NT2/D1 (cell line): ENCODE results near the gene STAT4.

Experiments used
- DNase-seq: peaks from one replicate; pipeline ENCODE4 v3.0.0-alpha.2; 2011; ENCODE audit warnings: low read depth, low spot score
- H3K27me3 ChIP-seq: 2 replicates; pipeline ENCODE4 v1.6.0; 2011; ENCODE audit warnings: mild to moderate bottlenecking; ENCODE audit not compliant: insufficient read length, insufficient read depth
- H3K36me3 ChIP-seq: 2 replicates; pipeline ENCODE4 v1.6.1; 2011; ENCODE audit warnings: mild to moderate bottlenecking, low read length, mixed read lengths; ENCODE audit not compliant: insufficient read depth, insufficient read length
- H3K4me1 ChIP-seq: 2 replicates; pipeline ENCODE4 v1.5.1; 2011; ENCODE audit not compliant: insufficient read depth, insufficient read length
- H3K4me3 ChIP-seq: 2 replicates; pipeline ENCODE4 v1.5.1; 2011; ENCODE audit warnings: low read depth; ENCODE audit not compliant: insufficient read length
- H3K9ac ChIP-seq: 2 replicates; pipeline ENCODE4 v1.6.0; 2011; ENCODE audit warnings: low read depth; ENCODE audit not compliant: insufficient read length
- H3K9me3 ChIP-seq: 2 replicates; pipeline ENCODE4 v1.5.1; 2011; ENCODE audit warnings: mild to moderate bottlenecking, low read length; ENCODE audit not compliant: insufficient read depth
- SUZ12 ChIP-seq: IDR thresholded peaks from 2 replicates; pipeline ENCODE4 v1.6.1; 2011; ENCODE audit not compliant: insufficient read length, insufficient read depth; ENCODE audit errors: extremely low read depth
- YY1 ChIP-seq: IDR thresholded peaks from 2 replicates; pipeline ENCODE4 v1.6.1; 2011; ENCODE audit not compliant: insufficient read length, insufficient read depth
- ZNF274 ChIP-seq: IDR thresholded peaks from 2 replicates; pipeline ENCODE4 v1.6.1; 2011; ENCODE audit warnings: mild to moderate bottlenecking, low read depth, low read length

Gene STAT4

DNA sequence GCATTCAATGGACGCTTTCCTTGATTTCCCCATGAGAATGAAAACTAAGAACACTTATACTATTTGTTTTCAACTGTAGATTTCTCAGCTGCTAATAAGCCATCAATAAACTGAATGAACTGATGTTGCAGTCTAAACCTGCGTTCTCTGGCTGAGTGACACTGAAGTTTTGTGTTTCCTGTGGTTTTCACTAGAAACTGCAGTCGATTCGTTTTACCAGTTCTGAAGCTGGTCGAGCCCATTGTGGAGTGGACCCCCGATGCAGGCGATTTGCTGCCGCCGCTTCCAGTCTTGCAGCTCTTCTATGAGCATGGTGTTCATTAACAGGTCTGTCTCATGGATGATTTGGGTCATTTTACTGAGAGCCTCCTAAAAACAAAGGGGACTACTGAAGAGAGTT lies 86.2 kb downstream of the STAT4 start:
- TF ChIP-seq YY1, result no peak
- no peak for TF ChIP-seq SUZ12
- TF ChIP-seq ZNF274, result no peak
- Histone ChIP-seq H3K4me3 (no peak overlapping the region), H3K36me3 (no peaks in the 10 kb centered on the region), H3K4me1 (no peaks in the 10 kb centered on the region), H3K27me3 (no peaks in the 10 kb centered on the region), H3K9ac (no peak overlapping the region), H3K9me3 (no peaks in the 10 kb centered on the region)
- DNase-seq, result no peak

DNA sequence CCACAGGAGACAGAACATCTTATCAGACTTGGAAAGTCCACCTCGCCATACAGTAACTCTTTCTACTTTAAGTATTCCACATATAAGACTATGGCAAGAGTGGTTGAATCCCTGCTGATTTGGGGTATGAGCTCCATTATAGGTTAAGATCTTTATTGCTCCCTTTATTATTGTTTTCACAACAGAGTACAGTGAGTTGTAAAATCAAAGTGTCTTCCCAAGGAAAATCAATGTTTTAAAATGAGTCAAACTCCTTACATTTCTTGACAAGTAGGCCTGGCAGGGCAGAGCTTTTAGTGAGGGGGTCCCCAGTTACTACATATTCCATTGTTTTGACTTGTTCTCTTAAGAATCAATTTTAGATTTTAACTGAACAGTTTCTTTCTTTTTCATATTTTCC lies 87.2 kb downstream of the STAT4 start:
- Histone ChIP-seq H3K4me3 (no peak overlapping the region), H3K9me3 (no peaks in the 10 kb centered on the region), H3K27me3 (no peaks in the 10 kb centered on the region), H3K36me3 (no peaks in the 10 kb centered on the region), H3K9ac (no peak overlapping the region), H3K4me1 (no peaks in the 10 kb centered on the region)
- DNase-seq, result no peak
- no peak for TF ChIP-seq SUZ12
- TF ChIP-seq YY1, result no peak
- no peak for TF ChIP-seq ZNF274

DNA sequence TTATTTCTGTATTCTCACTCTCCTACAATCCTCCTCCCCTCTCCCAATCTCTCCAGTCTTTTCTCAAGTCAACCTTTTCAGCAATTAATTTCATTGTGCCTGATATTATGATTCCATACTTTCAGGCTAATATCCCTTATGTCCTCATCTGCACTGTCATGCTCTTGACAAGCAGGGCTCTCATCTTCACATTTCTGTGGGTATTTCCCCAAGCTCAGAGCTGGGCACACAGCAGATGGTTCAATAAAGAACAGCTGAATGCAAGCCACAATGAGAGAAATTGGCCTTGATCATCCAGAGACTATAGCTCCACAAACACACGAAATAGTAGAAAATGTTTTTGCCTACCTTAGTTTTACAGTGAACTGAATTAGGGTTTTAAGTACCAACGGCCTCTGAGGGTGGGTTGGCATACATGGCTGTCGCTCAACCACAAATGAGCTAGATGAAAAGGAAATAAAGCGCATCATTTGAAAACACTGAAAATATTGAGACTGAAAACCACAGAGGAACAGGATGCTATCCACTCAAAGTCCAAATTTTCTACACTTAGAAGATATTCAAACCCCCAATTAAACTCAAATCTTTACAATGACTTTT lies 89.3 kb downstream of the STAT4 start:
- H3K4me3 ChIP-seq, result no peak overlapping the region
- DNase-seq, result no peak
- H3K36me3 ChIP-seq, result no peaks in the 10 kb centered on the region
- no peak overlapping the region for H3K9ac ChIP-seq
- no peaks in the 10 kb centered on the region for H3K27me3 ChIP-seq
- H3K9me3 ChIP-seq, result no peaks in the 10 kb centered on the region
- no peak for TF ChIP-seq ZNF274
- no peak for TF ChIP-seq SUZ12
- TF ChIP-seq YY1, result no peak
- H3K4me1 ChIP-seq, result no peaks in the 10 kb centered on the region

DNA sequence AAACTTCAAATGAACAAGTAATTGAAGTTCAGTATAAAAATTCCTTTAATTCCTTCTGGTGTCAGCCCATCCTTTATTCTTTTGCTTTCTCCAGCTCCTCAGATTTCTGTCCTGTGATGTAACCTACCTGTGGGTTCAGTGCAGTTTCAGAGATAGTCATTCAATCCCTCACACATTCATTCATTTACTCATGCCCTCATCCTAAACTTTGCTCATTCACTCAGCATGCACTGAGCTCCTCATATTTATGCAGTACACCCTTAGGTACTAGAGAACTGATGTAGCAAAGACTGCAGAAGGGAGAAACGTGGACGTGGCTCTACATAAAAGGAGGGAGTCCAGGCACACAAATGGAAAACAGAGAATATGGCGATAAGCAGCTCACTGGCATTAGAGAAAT lies 91.5 kb downstream of the STAT4 start:
- Histone ChIP-seq H3K27me3 (no peaks in the 10 kb centered on the region), H3K36me3 (no peaks in the 10 kb centered on the region), H3K4me3 (no peak overlapping the region), H3K9ac (no peak overlapping the region), H3K9me3 (no peaks in the 10 kb centered on the region), H3K4me1 (no peaks in the 10 kb centered on the region)
- TF ChIP-seq SUZ12, result no peak
- no peak for TF ChIP-seq ZNF274
- no peak for TF ChIP-seq YY1
- DNase-seq, result no peak

DNA sequence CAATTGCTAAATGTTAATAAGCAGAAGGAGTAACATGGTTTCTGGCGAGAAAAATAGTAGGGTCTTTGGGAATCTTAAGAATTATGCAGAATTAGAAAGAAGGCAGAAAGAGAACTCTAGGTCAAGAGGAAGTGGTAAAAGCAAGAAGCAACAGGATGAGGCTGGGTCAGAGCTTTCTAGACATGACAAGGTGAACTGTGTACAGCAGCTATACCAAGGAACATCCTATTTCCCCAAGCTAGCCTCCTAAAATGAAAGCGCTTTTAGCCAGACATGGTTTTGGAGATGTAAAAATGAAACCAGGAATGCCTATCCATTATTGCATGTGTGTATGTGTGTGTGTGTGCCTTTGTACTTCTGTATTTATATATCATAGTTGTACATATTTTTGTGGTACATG lies 94.6 kb downstream of the STAT4 start:
- DNase-seq, result no peak
- no peak overlapping the region for H3K4me3 ChIP-seq
- H3K36me3 ChIP-seq, result no peaks in the 10 kb centered on the region
- H3K27me3 ChIP-seq, result peaks cover 2% of the 10 kb centered on the region
- H3K9me3 ChIP-seq, result no peaks in the 10 kb centered on the region
- no peaks in the 10 kb centered on the region for H3K4me1 ChIP-seq
- TF ChIP-seq SUZ12 (no peak), YY1 (no peak), ZNF274 (no peak)
- no peak overlapping the region for H3K9ac ChIP-seq

DNA sequence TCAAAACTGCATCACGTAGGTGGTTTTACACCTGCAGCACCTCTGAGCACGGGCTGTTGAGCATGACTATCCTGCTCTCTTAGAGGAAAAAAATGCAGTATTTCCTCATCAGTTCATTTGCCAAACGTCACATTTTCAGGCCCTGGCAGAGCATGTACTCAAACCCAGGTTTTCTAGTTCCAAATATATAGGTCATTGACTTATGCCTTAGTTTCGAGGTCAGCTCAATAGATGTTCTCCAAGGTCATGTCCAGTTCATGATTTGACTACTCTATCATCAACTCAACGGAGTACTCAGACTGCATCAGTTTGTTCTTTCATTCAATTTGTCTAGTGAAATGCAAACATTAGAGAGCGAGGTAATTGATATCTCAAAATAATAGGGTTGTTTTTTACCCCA lies 97.5 kb downstream of the STAT4 start:
- peaks cover 2% of the 10 kb centered on the region for H3K27me3 ChIP-seq
- TF ChIP-seq YY1 (no peak), SUZ12 (no peak), ZNF274 (no peak)
- DNase-seq, result no peak
- no peak overlapping the region for H3K4me3 ChIP-seq
- H3K4me1 ChIP-seq, result no peaks in the 10 kb centered on the region
- H3K9me3 ChIP-seq, result no peaks in the 10 kb centered on the region
- H3K9ac ChIP-seq, result no peak overlapping the region
- H3K36me3 ChIP-seq, result no peaks in the 10 kb centered on the region

DNA sequence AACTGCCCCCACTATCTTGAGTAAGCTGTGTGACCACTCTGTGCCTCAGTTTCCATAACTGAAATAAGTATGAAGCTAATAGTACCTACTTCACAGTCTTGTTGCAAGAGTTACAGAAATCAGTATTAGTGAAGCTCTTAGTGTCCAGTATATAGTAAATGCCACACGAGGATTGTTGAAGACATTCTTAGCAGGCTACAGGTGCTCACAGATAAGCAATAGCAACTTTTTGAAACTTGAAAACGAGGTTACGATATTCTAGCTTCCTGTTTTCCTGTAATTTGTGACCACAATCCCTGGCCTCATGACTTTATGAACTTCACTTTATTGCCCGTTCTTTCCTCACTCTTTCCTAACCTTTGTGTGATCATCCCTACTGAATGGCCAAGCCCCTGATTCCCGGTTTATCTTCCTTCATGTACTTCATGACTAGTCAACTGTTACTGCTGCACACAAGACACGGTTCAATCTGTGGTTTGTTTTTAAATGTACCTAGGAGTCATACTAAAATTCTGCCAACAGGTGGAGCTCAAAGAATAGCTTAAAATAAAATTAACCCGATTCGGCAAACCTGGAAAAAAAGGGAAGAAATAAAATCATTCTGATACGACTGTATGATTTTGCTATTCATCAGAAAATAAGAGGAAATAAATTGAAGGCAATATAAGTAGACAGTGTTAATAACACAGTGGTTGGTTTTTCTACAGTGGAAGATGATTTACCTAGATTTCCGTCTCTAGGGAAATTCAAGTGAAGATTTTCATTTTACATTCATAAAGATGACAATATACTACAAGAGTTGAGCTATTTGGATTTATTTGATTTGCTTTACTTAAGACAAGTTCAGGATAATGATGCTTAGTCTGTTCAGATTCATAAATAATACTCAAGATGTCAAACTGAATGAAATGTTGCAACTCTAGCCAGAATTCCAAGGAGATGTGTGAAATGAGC lies 98.7 kb downstream of the STAT4 start:
- H3K27me3 ChIP-seq, result peaks cover 2% of the 10 kb centered on the region
- H3K36me3 ChIP-seq, result no peaks in the 10 kb centered on the region
- peak; percentile 35 for DNase-seq
- H3K9me3 ChIP-seq, result no peaks in the 10 kb centered on the region
- H3K9ac ChIP-seq, result no peak overlapping the region
- no peaks in the 10 kb centered on the region for H3K4me1 ChIP-seq
- TF ChIP-seq ZNF274 (no peak), SUZ12 (no peak), YY1 (no peak)
- no peak overlapping the region for H3K4me3 ChIP-seq
